ENCODE measurements around the gene CEBPB. TPM values are rescaled to one million over a fixed set of nuclear protein-coding genes. Genes with fewer than 3 reads are reported as not detected.

CEBPB gene
- total RNA-seq, 2 donors from 2014 or later, result 95.5 to 170 TPM

DNA sequence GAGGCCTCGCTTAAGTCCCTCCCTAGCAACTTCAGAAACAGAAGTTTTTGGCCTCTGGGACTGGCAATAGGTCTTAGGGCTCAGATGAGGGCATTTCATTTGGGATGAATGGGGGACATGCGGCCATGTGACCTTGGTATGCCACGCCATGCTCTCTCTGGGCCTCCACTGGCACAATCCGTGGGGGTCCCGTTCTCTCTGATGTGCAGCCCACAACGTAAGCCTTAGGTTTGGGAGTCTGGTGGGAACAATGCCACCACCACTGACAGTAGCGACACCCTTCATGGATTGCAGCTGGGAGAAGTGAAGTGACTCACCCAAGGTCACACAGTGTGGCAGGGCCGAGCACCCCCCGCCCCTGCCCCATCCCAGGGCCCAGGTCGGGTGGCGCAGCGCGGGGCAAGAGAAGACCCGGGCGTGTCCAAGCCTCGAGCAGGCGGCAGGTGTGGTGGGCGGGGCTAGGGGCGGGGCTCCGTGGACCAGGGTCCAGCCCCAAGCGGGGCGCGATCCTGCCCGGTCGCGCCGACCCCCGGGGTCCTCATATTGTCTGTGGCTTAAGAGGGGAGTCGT is 864 bp upstream of the CEBPB start:
- DNase-seq (ENCODE audit: low spot score), result peak; percentile 85
- intact Hi-C loops (cut with DNase I), result loop anchor here (1.0 to 10.0 kb wide), 7 partner anchors 95 to 558 kb away; no protein-coding TSS in a partner anchor

DNA sequence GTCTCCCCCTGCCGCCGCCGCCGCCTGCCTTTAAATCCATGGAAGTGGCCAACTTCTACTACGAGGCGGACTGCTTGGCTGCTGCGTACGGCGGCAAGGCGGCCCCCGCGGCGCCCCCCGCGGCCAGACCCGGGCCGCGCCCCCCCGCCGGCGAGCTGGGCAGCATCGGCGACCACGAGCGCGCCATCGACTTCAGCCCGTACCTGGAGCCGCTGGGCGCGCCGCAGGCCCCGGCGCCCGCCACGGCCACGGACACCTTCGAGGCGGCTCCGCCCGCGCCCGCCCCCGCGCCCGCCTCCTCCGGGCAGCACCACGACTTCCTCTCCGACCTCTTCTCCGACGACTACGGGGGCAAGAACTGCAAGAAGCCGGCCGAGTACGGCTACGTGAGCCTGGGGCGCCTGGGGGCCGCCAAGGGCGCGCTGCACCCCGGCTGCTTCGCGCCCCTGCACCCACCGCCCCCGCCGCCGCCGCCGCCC is 474 bp downstream of the CEBPB start:
- intact Hi-C loops (cut with DNase I), result loop anchor here (1.0 to 10.0 kb wide), 5 partner anchors 94 to 191 kb away; no protein-coding TSS in a partner anchor
- DNase-seq (ENCODE audit: low spot score), result peak; percentile 93

DNA sequence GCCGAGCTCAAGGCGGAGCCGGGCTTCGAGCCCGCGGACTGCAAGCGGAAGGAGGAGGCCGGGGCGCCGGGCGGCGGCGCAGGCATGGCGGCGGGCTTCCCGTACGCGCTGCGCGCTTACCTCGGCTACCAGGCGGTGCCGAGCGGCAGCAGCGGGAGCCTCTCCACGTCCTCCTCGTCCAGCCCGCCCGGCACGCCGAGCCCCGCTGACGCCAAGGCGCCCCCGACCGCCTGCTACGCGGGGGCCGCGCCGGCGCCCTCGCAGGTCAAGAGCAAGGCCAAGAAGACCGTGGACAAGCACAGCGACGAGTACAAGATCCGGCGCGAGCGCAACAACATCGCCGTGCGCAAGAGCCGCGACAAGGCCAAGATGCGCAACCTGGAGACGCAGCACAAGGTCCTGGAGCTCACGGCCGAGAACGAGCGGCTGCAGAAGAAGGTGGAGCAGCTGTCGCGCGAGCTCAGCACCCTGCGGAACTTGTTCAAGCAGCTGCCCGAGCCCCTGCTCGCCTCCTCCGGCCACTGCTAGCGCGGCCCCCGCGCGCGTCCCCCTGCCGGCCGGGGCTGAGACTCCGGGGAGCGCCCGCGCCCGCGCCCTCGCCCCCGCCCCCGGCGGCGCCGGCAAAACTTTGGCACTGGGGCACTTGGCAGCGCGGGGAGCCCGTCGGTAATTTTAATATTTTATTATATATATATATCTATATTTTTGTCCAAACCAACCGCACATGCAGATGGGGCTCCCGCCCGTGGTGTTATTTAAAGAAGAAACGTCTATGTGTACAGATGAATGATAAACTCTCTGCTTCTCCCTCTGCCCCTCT is 1.1 kb downstream of the CEBPB start:
- DNase-seq (ENCODE audit: low spot score), result peak; percentile 88
- intact Hi-C loops (cut with DNase I), result loop anchor here (1.0 to 10.0 kb wide), 5 partner anchors 93 to 191 kb away; no protein-coding TSS in a partner anchor

DNA sequence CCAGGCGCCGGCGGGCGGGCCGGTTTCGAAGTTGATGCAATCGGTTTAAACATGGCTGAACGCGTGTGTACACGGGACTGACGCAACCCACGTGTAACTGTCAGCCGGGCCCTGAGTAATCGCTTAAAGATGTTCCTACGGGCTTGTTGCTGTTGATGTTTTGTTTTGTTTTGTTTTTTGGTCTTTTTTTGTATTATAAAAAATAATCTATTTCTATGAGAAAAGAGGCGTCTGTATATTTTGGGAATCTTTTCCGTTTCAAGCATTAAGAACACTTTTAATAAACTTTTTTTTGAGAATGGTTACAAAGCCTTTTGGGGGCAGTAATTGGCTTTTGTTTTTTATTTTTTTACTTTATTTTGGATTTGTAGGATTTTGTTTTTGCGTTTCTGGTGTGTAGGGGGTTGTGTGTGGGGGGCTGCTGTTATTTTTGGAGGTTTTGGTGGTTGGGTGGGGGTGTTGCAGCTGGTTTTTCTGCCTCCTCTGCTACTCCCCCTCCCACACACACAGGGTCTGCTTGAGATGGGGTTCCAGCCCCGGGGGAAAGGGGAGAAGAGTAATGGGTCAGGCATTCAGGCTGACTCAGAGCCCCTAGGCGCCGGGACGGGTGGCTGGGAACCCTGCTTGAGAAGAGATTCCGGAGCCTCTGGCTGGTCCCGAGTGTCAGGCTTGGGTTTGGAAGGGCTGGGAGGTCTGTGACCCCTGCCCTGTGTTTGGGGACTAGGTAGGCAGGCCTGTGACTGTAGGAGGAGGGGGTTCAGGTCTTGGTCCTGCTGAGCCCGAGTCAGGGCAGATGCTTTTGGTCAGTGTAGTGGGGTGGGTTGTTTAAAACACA is 2.0 kb downstream of the CEBPB start:
- DNase-seq (ENCODE audit: low spot score), result peak; percentile 96
- intact Hi-C loops (cut with DNase I), result loop anchor here (5.0 to 10.0 kb wide), 4 partner anchors 92 to 190 kb away; no protein-coding TSS in a partner anchor

DNA sequence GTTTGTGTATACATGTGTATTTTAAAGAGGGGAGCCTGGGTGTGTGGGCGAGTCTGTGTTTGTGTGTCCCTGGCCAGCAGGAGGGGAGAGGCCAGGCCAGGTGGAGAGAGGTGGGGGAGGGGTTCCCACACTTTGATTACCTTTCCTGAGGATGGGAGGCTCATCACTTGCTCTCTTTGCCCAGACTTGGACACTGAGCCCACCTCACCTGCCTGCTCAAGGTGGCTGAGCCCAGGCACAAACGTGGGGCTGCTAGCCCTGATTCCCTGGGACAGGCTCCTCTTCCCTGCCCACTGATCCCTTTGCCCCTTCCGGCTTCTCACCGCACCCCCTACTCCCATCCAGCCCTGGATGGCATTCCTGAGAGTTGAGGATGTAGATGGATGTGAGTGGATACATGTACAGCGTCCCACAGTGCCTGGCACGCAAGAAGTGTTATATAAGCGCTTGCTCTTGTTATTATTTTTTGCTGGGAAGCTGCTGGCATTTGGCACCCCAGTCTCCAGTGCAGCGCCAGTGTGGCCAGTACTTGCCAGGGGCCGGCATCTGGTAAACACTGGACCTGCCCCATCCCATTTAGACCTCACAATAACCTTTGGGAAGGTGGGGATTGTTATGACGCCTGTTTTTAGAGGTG is 2.7 kb downstream of the CEBPB start:
- intact Hi-C loops (cut with DNase I), result loop anchor here (5.0 to 10.0 kb wide), 4 partner anchors 91 to 189 kb away; no protein-coding TSS in a partner anchor

DNA sequence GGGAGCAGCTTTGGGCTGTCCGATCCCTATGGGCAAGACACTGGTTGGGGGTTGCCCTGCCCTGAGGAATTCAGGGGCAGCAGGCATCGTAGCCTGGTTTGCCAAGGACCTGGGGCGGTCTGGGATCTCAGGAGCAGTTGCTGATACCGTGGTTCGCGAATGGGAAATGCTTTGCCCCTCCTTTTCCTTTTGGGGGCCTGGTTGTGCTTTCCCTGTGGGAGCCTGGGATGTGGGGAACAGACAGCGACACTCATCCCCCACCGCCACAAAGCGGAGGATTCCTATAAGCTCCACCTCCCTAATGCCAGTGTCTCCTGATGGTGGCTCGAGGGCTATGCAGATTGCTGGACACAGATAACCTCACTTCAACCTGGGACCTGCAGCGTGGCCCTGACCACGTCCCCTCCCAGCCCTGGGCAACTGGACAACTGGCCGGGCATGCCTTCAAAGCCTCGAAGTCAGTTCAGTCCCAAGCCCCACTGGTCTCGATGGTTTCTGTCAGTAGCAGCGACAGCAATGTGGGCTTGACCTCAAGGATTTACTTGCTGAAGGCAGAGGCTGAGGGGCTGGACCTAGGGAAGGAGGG is 3.3 kb downstream of the CEBPB start:
- DNase-seq (ENCODE audit: low spot score), result no peak
- intact Hi-C loops (cut with DNase I), result loop anchor here (5.0 to 10.0 kb wide), 4 partner anchors 91 to 188 kb away; no protein-coding TSS in a partner anchor

More for the DNA sequence above, 2.7 kb downstream of the CEBPB start:
- no peak for DNase-seq (ENCODE audit: low spot score)

DNA sequence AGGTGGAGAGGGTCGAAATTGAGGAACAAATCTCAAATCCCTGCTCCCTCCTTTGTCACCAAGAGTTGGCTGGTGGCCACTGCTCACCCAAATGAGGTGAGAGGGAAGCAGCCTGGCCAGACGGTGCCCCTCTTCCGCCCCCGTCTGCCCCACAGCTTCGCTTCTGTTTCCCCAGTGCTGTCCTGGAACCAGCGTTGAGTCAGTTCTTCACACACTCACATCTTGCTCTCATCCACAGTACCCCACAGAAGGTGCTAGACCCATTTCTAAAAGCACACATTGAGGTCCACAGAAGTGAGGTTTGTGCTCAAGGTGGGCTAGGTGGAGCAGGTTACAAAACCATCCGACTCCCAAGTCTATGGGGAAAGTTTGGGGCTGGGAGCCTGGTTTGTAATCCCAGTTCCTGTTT is 3.8 kb downstream of the CEBPB start:
- intact Hi-C loops (cut with DNase I), result loop anchor here (5.0 to 10.0 kb wide), 4 partner anchors 90 to 188 kb away; no protein-coding TSS in a partner anchor
- no peak for DNase-seq (ENCODE audit: low spot score)

DNA sequence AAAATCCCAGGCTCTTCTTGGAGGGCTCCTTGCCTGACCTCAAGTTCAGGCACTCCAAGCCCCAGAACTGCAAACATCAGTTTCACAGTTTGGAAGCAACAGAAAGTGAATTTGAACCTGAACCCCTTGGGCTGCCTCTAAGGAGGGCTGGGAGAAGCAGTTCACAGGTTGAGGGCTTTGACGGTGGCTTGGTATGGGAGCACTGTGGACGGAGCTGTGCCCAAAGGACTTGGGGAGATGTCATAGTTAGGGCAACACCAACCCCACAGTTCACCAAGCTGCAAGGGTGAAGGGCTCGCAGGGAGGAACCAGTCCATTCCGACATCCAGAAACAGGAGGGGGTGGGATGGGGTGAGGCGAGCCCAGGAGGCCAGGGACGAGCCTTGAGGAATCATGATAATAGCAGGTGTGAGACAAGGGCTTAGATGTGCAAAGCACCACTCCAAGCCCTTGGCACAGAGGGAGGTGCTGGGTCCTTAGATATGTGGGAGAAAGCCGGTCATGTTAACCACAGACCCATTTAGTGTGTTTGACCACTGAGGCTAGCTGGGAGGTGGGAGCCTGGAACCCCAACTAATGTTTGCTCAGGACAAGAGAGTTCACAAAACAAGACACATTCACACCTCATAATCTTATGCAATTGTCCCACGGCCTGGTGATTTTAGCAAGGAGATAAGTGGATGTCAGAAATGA is 4.3 kb downstream of the CEBPB start:
- intact Hi-C loops (cut with DNase I), result loop anchor here (5.0 to 10.0 kb wide), 4 partner anchors 90 to 187 kb away; no protein-coding TSS in a partner anchor
- DNase-seq (ENCODE audit: low spot score), result no peak

DNA sequence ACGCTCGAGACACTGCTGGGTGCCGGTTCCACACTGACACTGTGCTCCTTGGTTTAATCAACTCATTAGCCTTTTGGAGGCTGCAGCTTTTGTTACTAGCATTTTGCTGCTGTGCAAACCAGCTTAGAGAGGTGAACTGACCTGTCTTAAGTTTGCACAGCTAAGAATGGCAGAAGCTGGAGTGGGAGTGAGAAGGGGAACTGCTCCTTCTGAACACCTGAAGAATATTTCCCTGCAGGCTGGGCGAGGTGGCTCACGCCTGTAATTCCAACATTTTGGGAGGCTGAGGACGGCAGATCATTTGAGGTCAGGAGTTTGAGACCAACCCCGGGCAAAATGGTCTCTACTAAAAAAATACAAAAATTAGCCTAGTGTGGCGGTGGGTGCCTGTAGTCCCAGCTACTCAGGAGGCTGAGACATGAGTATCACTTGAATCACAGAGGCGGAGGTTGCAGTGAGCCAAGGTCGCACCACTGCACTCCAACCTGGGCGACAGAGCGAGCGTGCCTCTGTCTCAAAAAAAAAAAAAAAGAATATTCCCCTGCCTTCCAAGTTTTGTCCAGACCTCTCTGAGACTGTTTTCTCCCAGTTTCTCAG is 5.0 kb downstream of the CEBPB start:
- DNase-seq (ENCODE audit: low spot score), result no peak
- intact Hi-C loops (cut with DNase I), result loop anchor here in 1 of 2 donors (1.0 to 10.0 kb wide), 3 partner anchors 48 to 179 kb away; no protein-coding TSS in a partner anchor

DNA sequence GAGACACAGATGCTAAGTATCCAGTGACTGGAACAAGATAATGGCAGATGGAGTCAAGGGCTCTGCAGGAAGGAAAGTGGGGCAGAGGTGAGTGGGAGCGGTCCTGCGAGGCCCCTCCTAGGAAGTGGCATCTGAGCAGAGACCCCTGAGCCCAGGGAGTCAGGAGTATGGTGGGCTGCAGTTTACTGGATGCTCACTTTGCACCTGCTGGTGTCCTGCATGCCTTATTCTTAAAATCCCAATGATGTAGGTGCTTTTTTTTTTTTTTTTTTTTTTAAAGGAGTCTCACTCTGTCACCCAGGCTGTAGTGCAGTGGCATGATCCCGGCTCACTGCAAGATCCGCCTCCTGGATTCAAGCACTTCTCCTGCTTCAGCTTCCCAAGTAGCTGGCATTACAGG is 5.6 kb downstream of the CEBPB start:
- no peak for DNase-seq (ENCODE audit: low spot score)
- intact Hi-C loops (cut with DNase I), result loop anchor here in 1 of 2 donors (1.0 to 10.0 kb wide), 3 partner anchors 47 to 179 kb away; no protein-coding TSS in a partner anchor

DNA sequence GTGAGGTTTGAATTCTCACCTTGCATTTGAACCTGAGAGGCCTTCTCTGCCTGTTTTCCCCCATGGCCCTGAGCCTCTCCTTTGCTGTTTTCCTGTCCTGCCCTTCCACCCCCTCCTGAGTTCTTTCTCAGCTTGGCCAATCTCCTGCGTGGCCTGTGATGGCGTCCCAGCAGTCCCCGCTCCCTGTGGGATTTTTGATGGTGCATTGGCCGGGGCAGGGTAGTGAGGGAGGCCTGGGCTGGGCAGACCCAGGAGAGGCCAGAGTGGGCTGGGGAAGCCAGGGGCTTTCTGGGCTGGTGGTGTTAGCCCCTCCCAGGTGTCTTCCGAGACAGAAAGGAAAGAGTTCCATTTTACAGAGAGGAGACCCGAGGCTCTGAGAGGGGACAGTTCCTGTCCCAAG is 6.3 kb downstream of the CEBPB start:
- no peak for DNase-seq (ENCODE audit: low spot score)
- intact Hi-C loops (cut with DNase I), result loop anchor here in 1 of 2 donors (1.0 to 10.0 kb wide), 3 partner anchors 46 to 178 kb away; no protein-coding TSS in a partner anchor

DNA sequence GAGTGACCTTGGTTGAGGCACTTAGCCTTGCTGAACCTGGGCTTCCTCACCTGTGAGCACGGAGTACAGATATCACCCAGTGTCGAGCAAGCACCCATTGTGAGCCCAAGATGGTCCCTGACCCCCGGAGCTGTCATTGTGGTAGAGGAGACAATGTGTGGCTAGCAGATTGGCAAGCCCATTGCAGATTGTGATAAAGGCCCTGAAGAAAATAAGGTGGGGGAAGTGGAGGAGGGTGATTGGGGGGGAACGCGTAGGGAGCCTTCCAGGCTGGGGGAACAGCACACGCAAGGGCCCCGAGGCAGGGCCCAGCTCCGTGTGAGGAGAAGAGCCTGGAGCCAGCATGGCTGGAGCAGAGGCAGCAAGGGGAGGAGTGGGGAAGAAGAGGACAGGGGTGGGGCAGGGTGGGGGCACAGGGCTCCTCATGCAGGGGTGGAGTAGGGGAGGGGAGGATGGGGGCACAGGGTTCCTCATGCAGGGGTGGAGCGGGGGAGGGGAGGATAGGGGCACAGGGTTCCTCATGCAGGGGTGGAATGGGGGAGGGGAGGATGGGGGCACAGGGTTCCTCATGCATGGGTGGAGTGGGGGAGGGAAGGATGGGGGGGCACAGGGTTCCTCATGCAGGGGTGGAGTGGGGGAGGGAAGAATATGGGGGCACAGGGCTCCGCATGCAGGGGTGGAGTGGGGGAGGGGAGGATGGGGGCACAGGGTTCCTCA is 7.0 kb downstream of the CEBPB start:
- DNase-seq (ENCODE audit: low spot score), result no peak
- intact Hi-C loops (cut with DNase I), result loop anchor here in 1 of 2 donors (10.0 kb wide), 2 partner anchors 87 to 177 kb away; no protein-coding TSS in a partner anchor

DNA sequence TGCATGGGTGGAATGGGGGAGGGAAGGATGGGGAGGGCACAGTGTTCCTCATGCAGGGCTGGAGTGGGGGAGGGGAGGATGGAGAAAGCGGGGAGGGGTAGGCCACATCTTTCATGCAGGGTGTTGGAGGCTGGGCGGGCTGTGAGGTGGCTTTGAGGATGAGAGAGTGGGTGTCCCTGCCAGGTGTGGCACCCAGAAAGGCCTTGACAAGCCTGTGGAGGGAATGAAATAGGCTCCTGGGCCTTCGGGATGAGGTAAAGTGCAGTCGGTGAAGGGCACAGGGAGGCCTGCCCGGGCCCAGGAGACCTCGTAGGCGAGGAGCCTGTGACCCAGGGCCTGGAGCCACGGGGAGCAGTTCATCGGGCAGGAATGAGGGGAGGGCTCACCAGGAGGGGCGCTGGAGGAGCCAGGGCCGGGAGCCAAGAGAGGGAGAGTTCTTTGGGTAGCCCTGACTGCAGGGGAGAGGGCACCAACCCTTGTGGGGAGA is 7.6 kb downstream of the CEBPB start:
- intact Hi-C loops (cut with DNase I), result loop anchor here in 1 of 2 donors (10.0 kb wide), 2 partner anchors 87 to 177 kb away; no protein-coding TSS in a partner anchor
- no peak for DNase-seq (ENCODE audit: low spot score)

DNA sequence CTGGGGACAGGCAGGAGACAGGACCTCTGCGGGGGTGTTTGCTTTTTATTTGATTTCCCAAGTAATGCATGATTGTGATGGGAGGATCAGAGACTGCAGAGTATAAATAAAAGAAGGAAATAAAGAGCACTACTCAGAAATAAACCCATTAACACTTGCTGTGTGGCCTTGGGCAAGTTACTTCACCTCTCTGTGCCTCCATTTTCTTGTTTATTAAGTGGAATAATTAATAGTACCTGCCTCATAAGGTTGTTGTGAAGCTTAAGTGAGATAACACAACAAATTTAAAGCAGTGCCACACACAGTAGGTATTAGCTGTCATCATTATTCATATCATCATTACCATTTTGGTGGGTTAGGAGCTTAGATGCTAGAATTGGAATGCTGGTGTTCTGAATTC is 8.1 kb downstream of the CEBPB start:
- DNase-seq (ENCODE audit: low spot score), result no peak
- intact Hi-C loops (cut with DNase I), result loop anchor here in 1 of 2 donors (10.0 kb wide), 2 partner anchors 86 to 176 kb away; no protein-coding TSS in a partner anchor

DNA sequence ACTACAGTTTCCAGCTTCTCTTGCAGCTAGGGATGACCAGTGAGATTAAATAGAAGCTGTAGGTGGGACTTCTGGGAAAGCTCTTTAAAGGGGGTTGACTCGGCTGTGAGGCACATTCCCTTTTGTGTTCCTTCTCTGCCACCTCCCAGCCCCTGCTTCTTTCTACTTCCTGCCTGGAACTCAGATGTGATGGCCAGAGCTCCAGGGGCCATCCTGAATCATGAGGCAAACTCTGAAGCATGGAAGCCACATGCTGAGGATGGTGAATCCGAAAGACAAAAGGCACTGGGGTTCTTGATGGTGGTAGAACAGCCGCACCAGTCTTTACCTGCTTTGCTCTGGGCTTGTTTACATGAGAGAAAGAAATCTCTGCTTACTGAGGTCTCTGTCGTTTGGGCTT is 9.1 kb downstream of the CEBPB start:
- intact Hi-C loops (cut with DNase I), result loop anchor here in 1 of 2 donors (10.0 kb wide), 2 partner anchors 85 to 175 kb away; no protein-coding TSS in a partner anchor
- no peak for DNase-seq (ENCODE audit: low spot score)

DNA sequence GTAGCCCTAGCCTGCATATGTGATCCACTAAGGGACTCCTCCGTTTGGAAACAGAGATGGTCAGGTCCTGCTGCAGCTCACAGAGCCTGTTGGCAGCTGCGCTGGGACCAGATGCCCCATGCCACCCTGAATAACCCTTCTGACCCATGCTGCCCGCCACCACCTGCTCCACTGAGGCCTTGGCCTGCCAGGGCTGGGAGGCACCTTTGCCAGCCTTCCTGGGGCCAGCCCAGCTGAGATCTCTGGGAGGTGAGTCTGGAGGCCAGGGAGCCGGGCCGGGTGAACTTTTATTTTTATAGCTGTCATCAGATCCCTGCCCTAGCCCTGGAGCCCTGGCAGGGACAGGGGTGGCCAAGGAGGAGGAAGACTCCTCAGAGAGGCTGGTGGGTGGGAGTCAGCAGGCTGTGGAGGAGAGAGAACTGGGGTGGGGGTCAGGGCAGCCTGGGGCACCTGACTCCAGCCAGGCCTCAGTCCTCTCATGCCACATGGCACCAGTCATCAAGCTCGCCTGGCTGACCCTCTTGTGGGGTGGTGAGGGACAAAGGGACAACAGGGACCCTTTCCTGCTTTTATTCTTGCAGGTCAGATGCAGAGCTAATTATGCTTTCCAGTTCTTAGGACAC is 10.0 kb downstream of the CEBPB start:
- intact Hi-C loops (cut with DNase I), result no loop called here
- DNase-seq (ENCODE audit: low spot score), result no peak
